ENCODE results near the gene BST1. TPM values are rescaled to one million over a fixed set of nuclear protein-coding genes. Genes with fewer than 3 reads are reported as not detected.

Gene BST1
- polyA plus RNA-seq, 1 donor (not counting 4 experiments of a cell fraction or from before 2014, with no cell fraction given): 1.2 TPM

- DNase-seq (ENCODE audit: low read depth, low spot score): no peak
- Histone ChIP-seq H3K4me3 (ENCODE audit: control insufficient read depth in 2 of 3, extremely low read depth in 1 of 3, insufficient read depth in 2 of 3, low read depth in 1 of 3, low read length in 3 of 3) (no peak overlapping the region), H3K9me3 (ENCODE audit: control insufficient read depth, low read depth, low read length) (no peaks in the 10 kb centered on the region), H3K36me3 (ENCODE audit: control insufficient read depth in 2 of 2, extremely low read depth in 1 of 2, insufficient read depth in 2 of 2, low read length in 2 of 2) (no peaks in the 10 kb centered on the region), H4K20me1 (ENCODE audit: control insufficient read depth, extremely low read depth, insufficient read depth, low read length) (no peaks in the 10 kb centered on the region), H3K9me1 (ENCODE audit: control insufficient read depth, extremely low read depth, insufficient read depth, low read length) (no peaks in the 10 kb centered on the region), H3K4me1 (ENCODE audit: control insufficient read depth, extremely low read depth, insufficient read depth, low read length) (no peaks in the 10 kb centered on the region), H3K27ac (ENCODE audit: control insufficient read depth, insufficient read depth, low read length) (no peak overlapping the region), H3K79me2 (ENCODE audit: control insufficient read depth, insufficient read depth, low read length) (no peaks in the 10 kb centered on the region), H3K27me3 (ENCODE audit: control insufficient read depth, extremely low read depth, insufficient read depth, low read length) (no peaks in the 10 kb centered on the region), H3K9ac (ENCODE audit: control insufficient read depth, extremely low read depth, insufficient read depth, low read length) (no peak overlapping the region), H2AFZ (ENCODE audit: control insufficient read depth, low read length) (no peak overlapping the region), H3K4me2 (ENCODE audit: control insufficient read depth, extremely low read depth, insufficient read depth, low read depth, low read length) (no peak overlapping the region)
- TF ChIP-seq, protein P1, sequence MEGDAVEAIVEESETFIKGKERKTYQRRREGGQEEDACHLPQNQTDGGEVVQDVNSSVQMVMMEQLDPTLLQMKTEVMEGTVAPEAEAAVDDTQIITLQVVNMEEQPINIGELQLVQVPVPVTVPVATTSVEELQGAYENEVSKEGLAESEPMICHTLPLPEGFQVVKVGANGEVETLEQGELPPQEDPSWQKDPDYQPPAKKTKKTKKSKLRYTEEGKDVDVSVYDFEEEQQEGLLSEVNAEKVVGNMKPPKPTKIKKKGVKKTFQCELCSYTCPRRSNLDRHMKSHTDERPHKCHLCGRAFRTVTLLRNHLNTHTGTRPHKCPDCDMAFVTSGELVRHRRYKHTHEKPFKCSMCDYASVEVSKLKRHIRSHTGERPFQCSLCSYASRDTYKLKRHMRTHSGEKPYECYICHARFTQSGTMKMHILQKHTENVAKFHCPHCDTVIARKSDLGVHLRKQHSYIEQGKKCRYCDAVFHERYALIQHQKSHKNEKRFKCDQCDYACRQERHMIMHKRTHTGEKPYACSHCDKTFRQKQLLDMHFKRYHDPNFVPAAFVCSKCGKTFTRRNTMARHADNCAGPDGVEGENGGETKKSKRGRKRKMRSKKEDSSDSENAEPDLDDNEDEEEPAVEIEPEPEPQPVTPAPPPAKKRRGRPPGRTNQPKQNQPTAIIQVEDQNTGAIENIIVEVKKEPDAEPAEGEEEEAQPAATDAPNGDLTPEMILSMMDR (optimal IDR thresholded peaks at IDR 0.05 in 1 of 3, IDR thresholded peaks at IDR 0.05 in 1 of 3, conservative IDR thresholded peaks at IDR 0.05 in 1 of 3; ENCODE audit: extremely low read depth in 1 of 3, insufficient read depth in 2 of 3, low read length in 3 of 3): no peak
- TF ChIP-seq EZH2 (IDR thresholded peaks at IDR 0.05; ENCODE audit: low read length): no peak
- dilution Hi-C loops (cut with MboI; ENCODE audit: extremely low pct_ligation_motif_present, low sequenced_read_pairs): no loop called here
- no peak for FAIRE-seq
These were observed 9.3 kb downstream of the BST1 start for GRCh38 chr4:15712214-15712613.

- dilution Hi-C loops (cut with MboI; ENCODE audit: extremely low pct_ligation_motif_present, low sequenced_read_pairs): no loop called here
- FAIRE-seq (no peak), DNase-seq (ENCODE audit: low read depth, low spot score) (no peak)
- no peak overlapping the region for H2AFZ ChIP-seq (ENCODE audit: control insufficient read depth, low read length)
- no peaks in the 10 kb centered on the region for H3K27me3 ChIP-seq (ENCODE audit: control insufficient read depth, extremely low read depth, insufficient read depth, low read length)
- H3K4me3 ChIP-seq (ENCODE audit: control insufficient read depth in 2 of 3, extremely low read depth in 1 of 3, insufficient read depth in 2 of 3, low read depth in 1 of 3, low read length in 3 of 3): no peak overlapping the region
- no peak overlapping the region for H3K4me2 ChIP-seq (ENCODE audit: control insufficient read depth, extremely low read depth, insufficient read depth, low read depth, low read length)
- no peaks in the 10 kb centered on the region for H3K9me1 ChIP-seq (ENCODE audit: control insufficient read depth, extremely low read depth, insufficient read depth, low read length)
- H3K9me3 ChIP-seq (ENCODE audit: control insufficient read depth, low read depth, low read length): no peaks in the 10 kb centered on the region
- H3K36me3 ChIP-seq (ENCODE audit: control insufficient read depth in 2 of 2, extremely low read depth in 1 of 2, insufficient read depth in 2 of 2, low read length in 2 of 2): no peaks in the 10 kb centered on the region
- TF ChIP-seq, protein P1 (optimal IDR thresholded peaks at IDR 0.05 in 1 of 3, IDR thresholded peaks at IDR 0.05 in 1 of 3, conservative IDR thresholded peaks at IDR 0.05 in 1 of 3; ENCODE audit: extremely low read depth in 1 of 3, insufficient read depth in 2 of 3, low read length in 3 of 3): no peak
- TF ChIP-seq EZH2 (IDR thresholded peaks at IDR 0.05; ENCODE audit: low read length): no peak
- no peak overlapping the region for H3K9ac ChIP-seq (ENCODE audit: control insufficient read depth, extremely low read depth, insufficient read depth, low read length)
- no peak overlapping the region for H3K27ac ChIP-seq (ENCODE audit: control insufficient read depth, insufficient read depth, low read length)
- H3K4me1 ChIP-seq (ENCODE audit: control insufficient read depth, extremely low read depth, insufficient read depth, low read length): no peaks in the 10 kb centered on the region
- no peaks in the 10 kb centered on the region for H3K79me2 ChIP-seq (ENCODE audit: control insufficient read depth, insufficient read depth, low read length)
- no peaks in the 10 kb centered on the region for H4K20me1 ChIP-seq (ENCODE audit: control insufficient read depth, extremely low read depth, insufficient read depth, low read length)
These were observed 11.3 kb downstream of the BST1 start for GRCh38 chr4:15714141-15714540.
